Gastrocnemius medialis (tissue), 4 donors: ENCODE results near the gene KCNJ5.

Experiments
- POLR2A ChIP-seq, 2 donors: fragments of 450-650 bp; IDR thresholded peaks; one replicate each; pipeline ENCODE4 v1.6.1; 2017; ENCODE audit warnings: antibody characterized with exemption in 2 of 2, mild to moderate bottlenecking in 2 of 2, moderate library complexity in 2 of 2
- TF ChIP-seq, protein P1 (sequence below), 5 experiments: fragments of 450-650 bp in 3 of 5; fragments of 200-600 bp in 2 of 5; sonication (generic) in 2 of 5; IDR thresholded peaks in 4 of 5; conservative IDR thresholded peaks in 1 of 5; 1 replicate in 4 of 5; 2 replicates in 1 of 5; pipeline ENCODE4 v1.5.1; 2016 to 2019; ENCODE audit warnings: antibody characterized with exemption in 5 of 5, mild to moderate bottlenecking in 3 of 5, moderate library complexity in 3 of 5

DNA sequence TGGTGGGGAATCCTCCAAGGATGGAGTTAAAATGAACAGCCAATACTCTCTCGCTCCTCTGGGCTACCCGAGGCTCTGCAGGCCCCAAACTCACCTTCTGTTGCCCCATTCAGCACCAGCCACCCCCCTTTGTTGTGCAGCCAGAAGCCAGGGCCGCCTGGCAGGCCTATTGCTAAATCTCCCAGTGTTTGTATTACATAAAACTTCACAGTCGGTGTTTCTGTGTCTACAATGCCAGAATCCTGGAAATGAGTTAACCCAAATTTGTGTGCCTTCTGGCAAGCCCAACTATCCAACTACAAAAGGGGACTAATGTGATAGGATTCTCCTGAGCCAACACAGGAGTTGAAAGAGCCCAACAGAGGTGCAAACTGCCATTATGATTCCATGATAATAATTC is 9.3 kb downstream of the KCNJ5 start:
- no peak for TF ChIP-seq POLR2A (IDR thresholded peaks at IDR 0.05)
- TF ChIP-seq, protein P1, sequence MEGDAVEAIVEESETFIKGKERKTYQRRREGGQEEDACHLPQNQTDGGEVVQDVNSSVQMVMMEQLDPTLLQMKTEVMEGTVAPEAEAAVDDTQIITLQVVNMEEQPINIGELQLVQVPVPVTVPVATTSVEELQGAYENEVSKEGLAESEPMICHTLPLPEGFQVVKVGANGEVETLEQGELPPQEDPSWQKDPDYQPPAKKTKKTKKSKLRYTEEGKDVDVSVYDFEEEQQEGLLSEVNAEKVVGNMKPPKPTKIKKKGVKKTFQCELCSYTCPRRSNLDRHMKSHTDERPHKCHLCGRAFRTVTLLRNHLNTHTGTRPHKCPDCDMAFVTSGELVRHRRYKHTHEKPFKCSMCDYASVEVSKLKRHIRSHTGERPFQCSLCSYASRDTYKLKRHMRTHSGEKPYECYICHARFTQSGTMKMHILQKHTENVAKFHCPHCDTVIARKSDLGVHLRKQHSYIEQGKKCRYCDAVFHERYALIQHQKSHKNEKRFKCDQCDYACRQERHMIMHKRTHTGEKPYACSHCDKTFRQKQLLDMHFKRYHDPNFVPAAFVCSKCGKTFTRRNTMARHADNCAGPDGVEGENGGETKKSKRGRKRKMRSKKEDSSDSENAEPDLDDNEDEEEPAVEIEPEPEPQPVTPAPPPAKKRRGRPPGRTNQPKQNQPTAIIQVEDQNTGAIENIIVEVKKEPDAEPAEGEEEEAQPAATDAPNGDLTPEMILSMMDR (IDR thresholded peaks at IDR 0.05 in 4 of 5, conservative IDR thresholded peaks at IDR 0.05 in 1 of 5), result no peak
